HG03354 (cell line): ENCODE measurements around the gene FSD1.

Source experiments
- ATAC-seq: cut with Tn5 transposase; IDR thresholded peaks from one replicate; pipeline ENCODE4 v1.9.1; 2021; ENCODE audit warnings: mild to moderate bottlenecking; ENCODE audit not compliant: unreplicated experiment, poor library complexity, severe bottlenecking

Gene FSD1

GRCh38 chr19:4360641-4361151, 56.3 kb downstream of the FSD1 start:
- ATAC-seq: no peak

- no peak for ATAC-seq
Measured at GRCh38 chr19:4361152-4362046, 57.0 kb downstream of the FSD1 start.

- ATAC-seq: no peak
Measured at GRCh38 chr19:4362101-4362828, 57.9 kb downstream of the FSD1 start.

- no peak for ATAC-seq
Measured at GRCh38 chr19:4362831-4363545, 58.6 kb downstream of the FSD1 start.

DNA sequence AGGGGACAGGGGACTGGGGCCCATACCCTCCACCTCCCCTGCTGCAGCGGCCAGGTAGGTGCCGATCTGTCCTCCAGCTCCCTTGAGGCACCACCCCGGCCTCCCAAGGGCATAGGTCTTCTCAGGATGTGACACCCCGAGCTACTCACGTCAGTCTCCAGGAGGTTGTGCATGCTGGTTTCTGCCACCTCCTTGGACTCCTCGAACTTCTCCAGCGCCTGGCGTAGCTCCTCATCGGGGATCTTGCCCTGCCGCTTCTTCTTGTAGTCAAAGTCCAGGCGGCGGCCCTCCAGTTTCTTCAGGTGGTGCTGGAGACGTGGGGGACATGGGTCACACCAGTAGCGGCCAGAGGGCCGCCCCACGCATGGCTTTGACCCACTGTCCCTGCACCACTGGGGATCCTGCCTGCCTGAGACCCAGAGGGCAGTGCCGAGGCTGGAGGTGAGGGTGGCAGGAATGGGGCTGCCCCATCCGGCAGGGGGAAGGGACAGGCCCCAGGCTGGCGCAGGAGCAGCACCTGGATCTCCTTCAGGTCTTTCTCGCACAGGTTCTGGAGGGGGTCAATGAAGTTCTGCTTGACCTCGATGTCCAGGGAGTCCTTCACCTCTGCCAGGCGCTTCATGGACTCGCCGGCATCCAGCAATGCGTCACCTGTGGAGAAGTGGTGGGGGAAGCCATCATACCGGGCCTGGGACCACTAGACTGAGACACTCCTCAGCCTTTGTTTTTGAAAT, 59.3 kb downstream of the FSD1 start:
- ATAC-seq: no peak

GRCh38 chr19:4365341-4365740, 60.9 kb downstream of the FSD1 start:
- ATAC-seq: no peak

- no peak for ATAC-seq
Measured at GRCh38 chr19:4365791-4366665, 61.6 kb downstream of the FSD1 start.

GRCh38 chr19:4366666-4367335, 62.4 kb downstream of the FSD1 start:
- ATAC-seq: no peak

DNA sequence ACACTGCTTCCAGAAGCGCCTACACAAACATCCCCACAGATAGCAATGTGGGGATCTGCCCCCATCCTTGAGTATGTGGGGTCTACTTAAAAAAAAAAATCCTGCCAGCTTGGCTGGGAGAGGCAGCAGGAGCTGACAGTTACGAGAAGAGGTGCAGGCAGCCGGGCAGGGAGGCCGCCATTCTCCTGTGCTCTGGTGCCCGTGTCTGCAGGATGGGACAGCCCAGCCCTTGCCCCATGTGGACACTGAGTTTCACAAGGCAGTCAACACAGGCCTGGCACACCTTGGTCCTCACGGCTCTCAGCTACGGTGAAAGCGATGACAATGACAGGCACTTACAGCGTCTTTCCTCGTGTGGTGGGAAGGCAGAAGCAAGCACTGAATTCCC, 62.9 kb downstream of the FSD1 start:
- ATAC-seq: no peak

DNA sequence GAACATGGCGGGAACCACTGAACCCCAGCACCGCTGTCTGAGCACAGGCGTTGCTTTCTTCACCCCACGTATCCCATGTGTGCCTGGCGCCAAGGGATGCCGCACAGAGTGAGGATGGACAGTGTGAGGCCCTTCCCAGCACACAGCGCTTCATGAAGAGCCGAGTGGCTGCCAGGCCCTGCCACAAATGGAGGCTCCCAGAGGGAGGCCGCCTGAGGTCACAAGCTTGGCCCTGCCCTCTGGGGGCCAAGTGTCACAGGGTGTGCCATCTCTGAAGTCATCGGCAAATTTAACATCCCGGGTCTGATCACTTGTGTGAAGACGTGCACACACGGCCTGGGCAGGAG, 63.4 kb downstream of the FSD1 start:
- ATAC-seq: no peak

GRCh38 chr19:4368128-4368820, 63.9 kb downstream of the FSD1 start:
- no peak for ATAC-seq

DNA sequence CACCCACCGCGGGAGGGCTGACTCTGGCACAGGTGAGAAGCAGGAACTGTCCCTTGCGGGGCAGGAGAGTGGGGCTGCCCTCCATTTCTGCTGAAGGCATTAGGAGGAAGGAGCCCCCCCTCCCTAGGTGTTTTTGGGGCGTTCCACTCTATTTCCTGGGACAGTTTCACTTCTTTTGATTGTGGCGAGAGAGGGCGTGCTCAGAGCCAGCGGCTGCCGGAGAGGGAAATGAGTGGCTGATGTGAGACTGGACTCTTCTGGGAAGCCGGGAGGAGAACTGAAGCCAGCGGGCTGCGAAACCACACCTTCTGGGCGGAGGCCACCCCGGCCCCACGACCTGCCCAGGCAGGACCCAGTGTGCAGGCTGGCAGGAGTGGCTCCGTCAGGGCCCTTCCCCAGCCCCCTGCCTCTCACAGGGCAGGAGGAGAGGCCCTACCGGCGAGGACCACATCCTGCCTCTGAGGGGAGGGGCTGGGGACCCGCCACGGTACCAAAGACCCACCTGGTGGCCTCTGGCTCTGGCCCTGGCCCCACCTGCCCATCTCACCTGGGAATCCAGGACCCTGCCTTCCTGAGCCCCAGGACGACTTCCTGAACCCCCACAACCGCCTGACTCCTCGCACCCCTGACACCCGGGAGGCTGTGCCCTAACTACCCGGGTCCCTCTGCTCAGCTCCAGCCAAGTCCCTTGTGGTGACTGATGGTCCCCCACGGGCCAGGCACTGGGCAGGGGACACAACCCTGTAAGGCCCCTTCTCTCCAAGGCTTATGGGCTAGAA, 64.9 kb downstream of the FSD1 start:
- peak; percentile 51 for ATAC-seq

GRCh38 chr19:4369888-4370260, 65.5 kb downstream of the FSD1 start:
- ATAC-seq: peak; percentile 38

DNA sequence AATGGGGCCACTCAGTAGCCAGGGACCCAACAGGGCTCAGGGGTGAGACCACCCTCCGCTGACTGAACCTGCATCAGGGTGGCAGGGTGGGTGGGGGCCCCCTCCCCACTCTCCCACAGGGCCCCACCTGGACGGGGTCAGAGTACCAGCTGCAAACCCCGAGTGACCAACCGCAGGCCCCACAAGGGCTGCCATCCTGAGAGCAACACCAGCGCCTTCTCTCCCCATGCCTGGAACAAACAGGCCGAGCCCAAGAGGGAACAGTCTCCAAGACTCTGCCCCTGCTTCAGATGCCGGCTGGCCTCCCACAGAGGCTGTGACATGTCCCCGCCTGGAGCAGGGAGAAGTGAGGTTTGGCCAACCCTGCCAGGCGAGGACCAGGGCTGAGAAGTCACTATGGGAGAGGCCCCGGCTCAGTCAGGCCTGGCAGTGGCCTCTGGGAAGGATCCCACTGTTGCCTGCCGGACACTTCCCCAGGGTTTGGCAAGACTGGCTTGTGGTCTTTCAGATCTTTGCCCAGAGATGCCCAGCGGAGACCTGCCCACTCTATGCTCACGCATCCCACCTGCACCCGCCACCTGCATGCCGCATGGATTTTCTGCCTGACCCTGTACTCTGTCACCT, 66.1 kb downstream of the FSD1 start:
- no peak for ATAC-seq

DNA sequence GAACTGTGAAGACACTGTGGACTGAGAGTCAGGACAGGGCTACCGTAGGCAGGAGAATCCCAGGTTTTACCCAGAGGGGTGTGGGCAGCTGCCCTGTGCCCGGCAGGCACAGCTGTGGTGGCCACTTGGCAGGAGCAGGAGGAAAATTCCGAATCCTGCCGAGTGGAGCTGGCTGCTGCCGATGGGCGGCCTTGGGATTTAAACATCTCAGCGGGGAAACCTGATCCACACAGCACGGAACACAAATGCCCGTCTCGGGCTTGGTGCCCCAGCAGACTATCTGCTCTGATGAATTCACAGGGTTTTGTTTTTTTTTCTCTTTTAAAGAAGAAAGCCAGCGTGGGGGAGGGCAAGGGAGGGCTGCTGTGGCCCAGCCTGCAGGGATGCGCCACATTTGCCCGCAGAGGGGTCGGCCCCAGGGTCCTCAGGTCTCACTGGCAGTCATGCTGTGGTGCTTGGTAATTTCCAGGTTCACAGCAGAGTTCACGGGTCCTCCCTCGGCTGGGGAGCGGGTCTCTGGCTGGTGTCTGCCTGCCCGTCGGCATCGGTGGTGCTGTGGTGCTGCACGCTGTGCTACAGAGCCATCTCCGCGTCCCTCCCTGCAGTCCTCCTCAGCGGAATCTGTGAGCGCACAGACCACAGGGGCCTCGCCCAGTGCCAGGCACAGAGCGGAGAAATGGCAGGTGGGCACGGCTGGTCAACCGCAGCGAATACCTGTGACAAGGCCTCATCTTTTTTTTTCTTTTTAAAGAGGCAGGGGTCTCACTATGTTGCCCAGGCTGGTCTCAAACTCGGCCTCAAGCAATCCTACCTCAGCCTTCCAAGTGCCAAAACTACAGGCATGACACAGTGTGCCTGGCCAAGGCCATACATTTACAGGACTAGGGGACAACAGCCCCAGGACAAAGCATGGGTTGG, 67.1 kb downstream of the FSD1 start:
- ATAC-seq: no peak
